ENCODE results near the gene MGST2.

Gene MGST2

GRCh38 chr4:139744232-139744631 lies 78.6 kb downstream of the MGST2 start:
- no peak for DNase-seq

- no peak for DNase-seq
Measured at GRCh38 chr4:139745111-139745639, 79.6 kb downstream of the MGST2 start.

GRCh38 chr4:139746431-139747171 lies 81.0 kb downstream of the MGST2 start:
- DNase-seq: no peak

DNA sequence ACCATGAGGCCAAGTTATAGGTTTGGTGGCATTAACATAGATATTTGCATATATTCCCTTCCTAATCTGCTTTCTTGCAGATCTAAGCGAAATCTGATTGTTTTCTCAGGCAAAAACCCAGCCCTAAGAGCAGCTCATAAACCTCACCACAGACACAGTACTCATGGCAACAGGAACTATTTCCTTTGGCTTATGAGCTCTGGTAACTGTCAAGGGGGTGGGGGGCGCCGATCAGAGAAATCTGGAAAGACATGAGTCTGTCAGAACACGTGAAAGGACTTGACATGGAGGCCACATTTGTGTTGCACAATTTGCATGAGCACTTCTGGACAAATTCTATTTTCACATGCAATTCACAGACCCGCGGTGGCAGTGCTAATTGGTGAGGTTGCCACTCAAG lies 83.7 kb downstream of the MGST2 start:
- no peak for DNase-seq

DNA sequence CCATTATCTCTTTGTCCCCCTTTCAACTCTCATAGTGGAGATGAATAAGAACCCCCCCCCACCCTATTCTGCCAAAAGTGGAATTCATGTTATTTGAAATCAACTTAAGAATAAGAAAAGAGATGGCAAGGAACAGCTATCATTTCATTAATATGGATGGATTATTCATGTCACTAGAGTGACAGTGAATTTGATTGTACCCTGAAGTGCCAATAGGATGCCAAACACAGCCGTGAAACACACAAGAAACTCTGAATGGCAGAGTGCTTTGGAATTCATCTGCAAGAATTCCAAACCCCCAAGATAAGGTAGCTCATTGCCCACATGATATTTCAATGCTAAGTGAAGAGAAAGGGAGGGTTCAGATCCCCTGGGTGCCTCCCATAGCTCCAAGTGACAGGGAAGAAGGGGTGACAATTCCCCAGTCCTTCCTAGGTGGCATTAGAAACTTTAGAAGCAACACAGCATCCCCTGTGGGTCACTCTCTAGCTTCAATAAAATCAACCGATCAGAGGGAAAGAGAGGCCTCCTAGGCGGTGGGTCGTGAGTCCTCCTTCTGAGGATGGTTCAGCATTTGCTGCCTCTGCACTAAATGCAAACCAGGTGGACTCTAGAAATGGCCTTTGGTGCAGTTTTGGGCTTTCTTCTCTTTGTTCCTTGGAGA lies 84.3 kb downstream of the MGST2 start:
- DNase-seq: no peak

DNA sequence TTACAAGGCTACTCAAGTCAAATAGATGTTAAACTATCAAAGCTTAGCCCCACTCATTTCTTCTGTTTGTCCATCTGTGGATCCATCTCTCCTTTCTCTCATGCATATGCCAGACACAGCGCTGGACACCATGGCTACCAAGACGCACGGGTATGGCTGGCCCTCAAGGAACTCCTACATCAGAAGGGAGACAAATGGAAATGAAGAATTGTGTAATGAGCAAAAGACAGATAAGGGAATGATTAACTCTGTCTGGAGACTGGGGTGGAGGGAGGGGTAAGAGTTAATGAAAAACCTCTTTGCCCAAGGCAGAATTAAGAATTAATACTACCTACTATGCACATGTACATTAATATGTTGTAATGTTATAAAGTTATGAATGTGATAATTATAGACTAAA lies 88.1 kb downstream of the MGST2 start:
- no peak for DNase-seq
